SHP77 treated with DMSO at 0.1 percent for 48 hours (cell line): Measurements from ENCODE around the gene SPAG16.
A peak's percentile ranks its signal among the peaks of the same experiment; 100 is the strongest.

Source experiments
- DNase-seq: peaks from one replicate; lab custom pipeline; 2025; lab: John Stamatoyannopoulos, UW

SPAG16 gene

DNA sequence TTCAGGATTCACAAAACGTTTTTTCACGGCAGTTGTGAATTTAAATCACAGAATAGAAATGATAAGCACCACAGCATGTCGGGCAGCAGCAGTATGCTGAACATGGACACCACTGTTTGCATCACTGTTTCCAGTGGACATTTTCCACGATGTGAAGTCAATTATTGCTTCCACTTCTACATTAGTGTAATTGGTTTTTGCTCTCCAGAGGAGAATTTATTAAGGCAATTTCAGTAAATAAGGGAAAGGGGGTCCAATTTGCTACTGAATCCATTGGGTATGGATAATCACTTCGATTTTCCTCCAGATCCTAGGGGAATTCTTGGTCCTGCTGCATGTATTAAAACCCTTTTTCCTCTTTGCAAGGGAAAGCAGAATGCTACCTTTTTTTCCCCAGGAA lies 1096.4 kb downstream of the SPAG16 start:
- no peak for DNase-seq

DNA sequence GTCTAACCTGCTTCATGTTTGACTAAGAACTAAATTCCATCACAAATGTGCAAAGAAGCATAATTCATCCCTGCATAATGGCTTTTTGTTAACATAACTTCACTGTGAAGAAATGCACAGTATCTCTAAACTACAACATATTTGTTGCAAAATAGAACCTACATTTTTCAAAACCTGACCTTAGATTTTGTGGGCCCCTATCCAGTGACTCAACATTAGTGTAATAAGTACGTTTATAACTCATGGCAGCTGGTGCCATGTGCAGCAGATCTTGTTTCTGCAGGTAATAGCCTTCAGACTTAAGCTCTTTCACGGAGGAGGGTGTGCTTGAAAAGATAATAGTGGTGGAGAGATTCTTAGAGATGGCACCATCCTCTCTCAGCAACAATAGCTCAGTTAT lies 1098.0 kb downstream of the SPAG16 start:
- DNase-seq = no peak

DNA sequence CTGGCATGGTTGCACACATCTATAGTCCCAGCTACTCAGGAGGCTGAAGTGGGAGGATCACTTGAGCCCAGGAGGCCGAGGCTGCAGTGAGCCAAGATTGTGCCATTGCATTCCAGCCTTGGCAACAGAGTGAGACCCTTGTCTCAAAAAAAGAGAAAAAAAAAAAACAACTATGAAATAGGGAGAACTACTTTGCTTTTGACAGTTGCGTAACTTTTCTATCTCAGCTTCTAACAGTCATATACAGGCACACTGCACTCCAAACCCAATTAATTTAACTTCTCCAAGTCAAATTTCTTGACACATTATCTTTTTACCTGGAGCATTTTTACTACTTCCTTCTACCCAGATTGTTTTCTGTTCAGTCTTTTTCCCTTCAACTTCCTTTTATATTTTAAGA lies 1102.5 kb downstream of the SPAG16 start:
- DNase-seq = no peak

GRCh38 chr2:214389334-214389733 lies 1105.1 kb downstream of the SPAG16 start:
- DNase-seq = no peak

DNA sequence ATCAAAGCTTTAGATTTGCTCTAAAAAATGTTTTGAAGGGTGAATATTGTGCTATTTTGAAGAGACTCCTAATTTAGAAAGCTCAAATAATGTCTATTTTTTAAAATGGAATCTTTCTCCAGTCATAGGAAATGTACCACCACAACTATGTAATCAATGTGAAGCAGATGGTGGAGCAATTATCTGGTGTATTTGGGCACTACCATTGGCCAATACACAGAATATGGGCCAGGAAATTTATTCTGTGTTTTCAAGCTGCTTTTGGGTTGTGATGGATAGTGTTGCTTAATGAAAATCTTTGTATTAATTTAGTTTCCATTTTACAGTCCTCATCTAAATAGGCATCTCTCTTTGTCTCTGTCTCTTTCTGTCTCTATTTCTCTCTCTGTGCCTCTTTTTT lies 1109.5 kb downstream of the SPAG16 start:
- DNase-seq = no peak

- DNase-seq = no peak
These were observed 1110.8 kb downstream of the SPAG16 start for GRCh38 chr2:214395040-214395439.

- no peak for DNase-seq
These were observed 1117.3 kb downstream of the SPAG16 start for GRCh38 chr2:214401580-214401979.

- no peak for DNase-seq
These were observed 1126.0 kb downstream of the SPAG16 start for GRCh38 chr2:214410128-214410775.

- DNase-seq = peak; percentile 84
These were observed 1126.8 kb downstream of the SPAG16 start, which contains the start of gene VWC2L for GRCh38 chr2:214410918-214411554. VWC2L (plus strand) TSS chr2:214411054; CDS start chr2:214414194, 3,140 bp downstream.

- no peak for DNase-seq
These were observed 1128.4 kb downstream of the SPAG16 start for GRCh38 chr2:214412679-214413078.

GRCh38 chr2:214436470-214436869 lies 1152.2 kb downstream of the SPAG16 start:
- no peak for DNase-seq

DNA sequence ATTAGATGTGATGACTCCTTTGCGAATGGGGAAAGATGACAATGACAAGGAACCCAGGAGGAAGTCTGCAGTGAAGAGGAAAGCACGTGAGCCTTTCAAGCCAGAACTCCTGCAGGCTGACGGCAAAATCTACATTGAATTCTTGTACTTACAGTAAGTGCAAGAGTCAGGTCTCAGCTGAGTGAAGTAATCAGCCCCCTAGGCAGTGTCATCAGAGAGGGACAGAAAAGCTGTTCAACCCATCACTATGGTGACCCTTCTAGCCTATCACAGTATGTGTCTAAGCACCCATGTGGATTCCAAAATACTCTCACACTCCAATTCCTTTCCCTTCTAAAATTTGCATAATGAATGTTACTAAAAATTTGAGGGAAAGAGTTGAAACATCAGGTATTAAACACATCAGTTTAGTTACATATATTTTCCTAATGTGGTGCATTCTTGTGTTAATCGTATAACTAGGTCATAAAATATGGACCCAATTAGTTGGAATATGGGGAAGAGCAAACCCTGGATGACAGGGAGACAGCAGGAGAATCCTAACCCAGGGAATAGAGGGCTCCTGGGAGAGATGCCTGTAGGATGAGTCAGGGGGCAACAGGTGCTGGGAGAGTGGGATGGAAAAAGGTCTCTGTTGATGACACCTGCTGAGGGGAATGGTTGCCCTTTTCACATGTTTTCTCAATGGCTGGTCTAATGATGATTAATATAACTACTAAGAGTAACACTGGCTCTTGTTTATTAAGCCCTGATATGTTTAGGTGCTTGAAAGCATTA lies 1166.0 kb downstream of the SPAG16 start:
- DNase-seq = no peak

- no peak for DNase-seq
These were observed 1167.4 kb downstream of the SPAG16 start for GRCh38 chr2:214451516-214452275.
